GM19455 (cell line): ENCODE measurements around the gene BECN2.
"Not testable (repeated sequence)": the region's sequence is repeated elsewhere in the genome, so short reads cannot be mapped to it uniquely, and the experiment has no call there.

ENCODE experiments used
- ATAC-seq: cut with Tn5 transposase; IDR thresholded peaks from one replicate; pipeline ENCODE4 v1.9.1; 2021; ENCODE audit not compliant: unreplicated experiment

The BECN2 gene

GRCh38 chr1:241976229-241976628 is 18.7 kb downstream of the BECN2 start:
- no peak for ATAC-seq

- no peak for ATAC-seq
These were observed 21.5 kb downstream of the BECN2 start for GRCh38 chr1:241979071-241979470.

GRCh38 chr1:241979926-241980325 is 22.4 kb downstream of the BECN2 start:
- no peak for ATAC-seq

- no peak for ATAC-seq
These were observed 28.2 kb downstream of the BECN2 start for GRCh38 chr1:241985787-241986186.

GRCh38 chr1:241988389-241988930 is 30.9 kb downstream of the BECN2 start:
- ATAC-seq, result not testable (repeated sequence)

- no peak for ATAC-seq
These were observed 32.5 kb downstream of the BECN2 start for GRCh38 chr1:241990040-241990439.

GRCh38 chr1:241992734-241993133 is 35.2 kb downstream of the BECN2 start:
- no peak for ATAC-seq

GRCh38 chr1:241994171-241994570 is 36.6 kb downstream of the BECN2 start:
- ATAC-seq, result no peak

GRCh38 chr1:241997401-241997998 is 39.9 kb downstream of the BECN2 start:
- ATAC-seq, result no peak

- ATAC-seq, result peak; percentile 68
These were observed 40.9 kb downstream of the BECN2 start for GRCh38 chr1:241998412-241998921.

- ATAC-seq, result no peak
These were observed 41.5 kb downstream of the BECN2 start, which contains the start of gene MAP1LC3C for GRCh38 chr1:241999026-241999425. Gene MAP1LC3C, minus strand, starts transcription at chr1:241999098. Its CDS starts 90 bp downstream, at chr1:241999008.

GRCh38 chr1:242000434-242000833 is 42.9 kb downstream of the BECN2 start:
- no peak for ATAC-seq

- no peak for ATAC-seq
These were observed 44.5 kb downstream of the BECN2 start for GRCh38 chr1:242002072-242002471.

GRCh38 chr1:242002510-242002909 is 44.9 kb downstream of the BECN2 start:
- no peak for ATAC-seq

GRCh38 chr1:242004751-242005495 is 47.4 kb downstream of the BECN2 start:
- ATAC-seq, result no peak

- ATAC-seq, result no peak
These were observed 48.4 kb downstream of the BECN2 start for GRCh38 chr1:242005866-242006535.

GRCh38 chr1:242006976-242007375 is 49.4 kb downstream of the BECN2 start:
- no peak for ATAC-seq
